A549 (cell line): ENCODE data around the gene STAMBP.

Source experiments
- CHD2 ChIP-seq: fragments of 150-350 bp; IDR thresholded peaks from 2 replicates; pipeline ENCODE4 v1.6.1; 2014; ENCODE audit warnings: low read length; ENCODE audit not compliant: partially characterized antibody
- EP300 ChIP-seq, 2 experiments: fragments of >200 bp; sonication (Bioruptor Twin); formaldehyde crosslinking; IDR thresholded peaks; 2 replicates in 1 of 2; 3 replicates in 1 of 2; pipeline ENCODE4 v1.6.1; 2016 to 2017
- JUN ChIP-seq, 2 experiments: fragments of >200 bp; sonication (Bioruptor Twin); formaldehyde crosslinking; IDR thresholded peaks; 2 replicates in 1 of 2; 3 replicates in 1 of 2; pipeline ENCODE4 v1.6.1; 2016 to 2017
- KDM5A ChIP-seq: fragments of 200-600 bp; sonication (generic); IDR thresholded peaks from 2 replicates; pipeline ENCODE4 v1.6.1; 2016; ENCODE audit warnings: antibody characterized with exemption, mild to moderate bottlenecking
- NFE2L2 ChIP-seq: fragments of 150-350 bp; conservative IDR thresholded peaks from 2 replicates; pipeline ENCODE4 v1.6.1; 2014; ENCODE audit warnings: low read length
- NR3C1 ChIP-seq: fragments of >200 bp; sonication (Bioruptor Twin); formaldehyde crosslinking; IDR thresholded peaks from 3 replicates; pipeline ENCODE4 v1.6.1; 2017
- POLR2A ChIP-seq: IDR thresholded peaks from 2 replicates; pipeline ENCODE4 v1.6.1; 2012; ENCODE audit warnings: mild to moderate bottlenecking, low read length
- RAD21 ChIP-seq, 2 experiments: fragments of >200 bp in 1 of 2; sonication (Bioruptor Twin) in 1 of 2; formaldehyde crosslinking in 1 of 2; IDR thresholded peaks in 1 of 2; conservative IDR thresholded peaks in 1 of 2; 2 replicates in 1 of 2; 3 replicates in 1 of 2; pipeline ENCODE4 v1.6.1; 2012 to 2018; ENCODE audit warnings: inconsistent platforms in 1 of 2
- RARB ChIP-seq: fragments of 250-450 bp; sonication (Bioruptor Pico); IDR thresholded peaks from 2 replicates; pipeline ENCODE4 v1.8.0; 2021; ENCODE audit warnings: mild to moderate bottlenecking, moderate library complexity
- SMC3 ChIP-seq: fragments of >200 bp; sonication (Bioruptor Twin); formaldehyde crosslinking; IDR thresholded peaks from 3 replicates; pipeline ENCODE4 v1.6.1; 2018; ENCODE audit warnings: inconsistent platforms
- TFCP2L1 ChIP-seq: fragments of 250-450 bp; sonication (Bioruptor Pico); IDR thresholded peaks from 2 replicates; pipeline ENCODE4 v1.5.0; 2021; ENCODE audit warnings: mild to moderate bottlenecking
- TF ChIP-seq, protein P1 (sequence below): fragments of >200 bp; sonication (Bioruptor Twin); formaldehyde crosslinking; IDR thresholded peaks from 3 replicates; pipeline ENCODE4 v1.5.1; 2016
- TF ChIP-seq, protein P2 (sequence below): fragments of 200-600 bp; sonication (generic); IDR thresholded peaks from 2 replicates; pipeline ENCODE4 v1.6.1; 2016; ENCODE audit warnings: antibody characterized with exemption, mild to moderate bottlenecking, moderate library complexity

- TF ChIP-seq JUN (IDR thresholded peaks at IDR 0.05) (no peak), POLR2A (no peak), SMC3 (no peak), NR3C1 (no peak), RARB (CRISPR knock-in tag) (no peak), TFCP2L1 (CRISPR knock-in tag) (no peak), NFE2L2 (no peak), RAD21 (conservative IDR thresholded peaks at IDR 0.05 in 1 of 2, IDR thresholded peaks at IDR 0.05 in 1 of 2) (no peak), CHD2 (no peak), EP300 (IDR thresholded peaks at IDR 0.05) (no peak), KDM5A (no peak)
- TF ChIP-seq, protein P1, sequence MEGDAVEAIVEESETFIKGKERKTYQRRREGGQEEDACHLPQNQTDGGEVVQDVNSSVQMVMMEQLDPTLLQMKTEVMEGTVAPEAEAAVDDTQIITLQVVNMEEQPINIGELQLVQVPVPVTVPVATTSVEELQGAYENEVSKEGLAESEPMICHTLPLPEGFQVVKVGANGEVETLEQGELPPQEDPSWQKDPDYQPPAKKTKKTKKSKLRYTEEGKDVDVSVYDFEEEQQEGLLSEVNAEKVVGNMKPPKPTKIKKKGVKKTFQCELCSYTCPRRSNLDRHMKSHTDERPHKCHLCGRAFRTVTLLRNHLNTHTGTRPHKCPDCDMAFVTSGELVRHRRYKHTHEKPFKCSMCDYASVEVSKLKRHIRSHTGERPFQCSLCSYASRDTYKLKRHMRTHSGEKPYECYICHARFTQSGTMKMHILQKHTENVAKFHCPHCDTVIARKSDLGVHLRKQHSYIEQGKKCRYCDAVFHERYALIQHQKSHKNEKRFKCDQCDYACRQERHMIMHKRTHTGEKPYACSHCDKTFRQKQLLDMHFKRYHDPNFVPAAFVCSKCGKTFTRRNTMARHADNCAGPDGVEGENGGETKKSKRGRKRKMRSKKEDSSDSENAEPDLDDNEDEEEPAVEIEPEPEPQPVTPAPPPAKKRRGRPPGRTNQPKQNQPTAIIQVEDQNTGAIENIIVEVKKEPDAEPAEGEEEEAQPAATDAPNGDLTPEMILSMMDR = no peak
- TF ChIP-seq, protein P2, sequence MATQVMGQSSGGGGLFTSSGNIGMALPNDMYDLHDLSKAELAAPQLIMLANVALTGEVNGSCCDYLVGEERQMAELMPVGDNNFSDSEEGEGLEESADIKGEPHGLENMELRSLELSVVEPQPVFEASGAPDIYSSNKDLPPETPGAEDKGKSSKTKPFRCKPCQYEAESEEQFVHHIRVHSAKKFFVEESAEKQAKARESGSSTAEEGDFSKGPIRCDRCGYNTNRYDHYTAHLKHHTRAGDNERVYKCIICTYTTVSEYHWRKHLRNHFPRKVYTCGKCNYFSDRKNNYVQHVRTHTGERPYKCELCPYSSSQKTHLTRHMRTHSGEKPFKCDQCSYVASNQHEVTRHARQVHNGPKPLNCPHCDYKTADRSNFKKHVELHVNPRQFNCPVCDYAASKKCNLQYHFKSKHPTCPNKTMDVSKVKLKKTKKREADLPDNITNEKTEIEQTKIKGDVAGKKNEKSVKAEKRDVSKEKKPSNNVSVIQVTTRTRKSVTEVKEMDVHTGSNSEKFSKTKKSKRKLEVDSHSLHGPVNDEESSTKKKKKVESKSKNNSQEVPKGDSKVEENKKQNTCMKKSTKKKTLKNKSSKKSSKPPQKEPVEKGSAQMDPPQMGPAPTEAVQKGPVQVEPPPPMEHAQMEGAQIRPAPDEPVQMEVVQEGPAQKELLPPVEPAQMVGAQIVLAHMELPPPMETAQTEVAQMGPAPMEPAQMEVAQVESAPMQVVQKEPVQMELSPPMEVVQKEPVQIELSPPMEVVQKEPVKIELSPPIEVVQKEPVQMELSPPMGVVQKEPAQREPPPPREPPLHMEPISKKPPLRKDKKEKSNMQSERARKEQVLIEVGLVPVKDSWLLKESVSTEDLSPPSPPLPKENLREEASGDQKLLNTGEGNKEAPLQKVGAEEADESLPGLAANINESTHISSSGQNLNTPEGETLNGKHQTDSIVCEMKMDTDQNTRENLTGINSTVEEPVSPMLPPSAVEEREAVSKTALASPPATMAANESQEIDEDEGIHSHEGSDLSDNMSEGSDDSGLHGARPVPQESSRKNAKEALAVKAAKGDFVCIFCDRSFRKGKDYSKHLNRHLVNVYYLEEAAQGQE = no peak
Observed at GRCh38 chr2:73895473-73895872, 66.7 kb downstream of the STAMBP start.
